KMS-11 (cell line): ENCODE results near the gene OR2L13.

Experiments
- H2AFZ ChIP-seq: fragments of 200-600 bp; sonication (generic); 2 replicates; pipeline ENCODE4 v1.6.1; 2016; ENCODE audit warnings: antibody characterized with exemption, mixed run types, low read depth
- H3K27ac ChIP-seq: fragments of 200-600 bp; sonication (generic); 2 replicates; pipeline ENCODE4 v1.6.1; 2016; ENCODE audit warnings: mild to moderate bottlenecking, mixed run types
- H3K27me3 ChIP-seq: fragments of 200-600 bp; sonication (generic); 2 replicates; pipeline ENCODE4 v1.6.1; 2017; ENCODE audit warnings: mild to moderate bottlenecking, low read depth, mixed run types, moderate library complexity; ENCODE audit not compliant: insufficient read depth
- H3K36me3 ChIP-seq: fragments of 200-600 bp; sonication (generic); 2 replicates; pipeline ENCODE4 v1.6.1; 2017; ENCODE audit warnings: mild to moderate bottlenecking, mixed run types; ENCODE audit not compliant: insufficient read depth
- H3K4me1 ChIP-seq: fragments of 200-600 bp; sonication (generic); 2 replicates; pipeline ENCODE4 v1.6.1; 2016; ENCODE audit warnings: mild to moderate bottlenecking, low read depth, mixed run types; ENCODE audit not compliant: poor library complexity, severe bottlenecking
- H3K4me2 ChIP-seq: fragments of 200-600 bp; sonication (generic); 2 replicates; pipeline ENCODE4 v1.7.0; 2016; ENCODE audit warnings: mild to moderate bottlenecking, mixed run types
- H3K4me3 ChIP-seq: fragments of 200-600 bp; sonication (generic); IDR thresholded peaks from 2 replicates; pipeline ENCODE4 v1.6.1; 2017; ENCODE audit warnings: low read depth, low read length, mixed read lengths; ENCODE audit not compliant: insufficient read depth
- H3K79me2 ChIP-seq: fragments of 200-600 bp; sonication (generic); 2 replicates; pipeline ENCODE4 v1.6.1; 2016; ENCODE audit warnings: low read depth, mixed run types; ENCODE audit not compliant: insufficient read depth
- H3K9ac ChIP-seq: fragments of 200-600 bp; sonication (generic); 2 replicates; pipeline ENCODE4 v1.6.1; 2016; ENCODE audit warnings: mild to moderate bottlenecking, mixed run types
- H4K20me1 ChIP-seq: fragments of 200-600 bp; sonication (generic); 2 replicates; pipeline ENCODE4 v1.6.1; 2016; ENCODE audit warnings: mild to moderate bottlenecking, mixed run types; ENCODE audit not compliant: insufficient read depth
- CTCF ChIP-seq: fragments of 200-600 bp; sonication (generic); conservative IDR thresholded peaks from 2 replicates; pipeline ENCODE4 v1.6.1; 2017; ENCODE audit warnings: low read depth, mild to moderate bottlenecking, antibody characterized with exemption, low read length, moderate library complexity, mixed read lengths

The OR2L13 gene

GRCh38 chr1:248098529-248098928 lies 3.5 kb downstream of the OR2L13 start:
- Histone ChIP-seq H3K27me3 (no peaks in the 10 kb centered on the region), H3K4me1 (no peaks in the 10 kb centered on the region), H3K79me2 (no peaks in the 10 kb centered on the region), H4K20me1 (no peaks in the 10 kb centered on the region), H2AFZ (no peak overlapping the region), H3K4me2 (no peak overlapping the region), H3K4me3 (no peak overlapping the region), H3K27ac (no peak overlapping the region), H3K9ac (no peak overlapping the region), H3K36me3 (no peaks in the 10 kb centered on the region)
- TF ChIP-seq CTCF, result no peak

DNA sequence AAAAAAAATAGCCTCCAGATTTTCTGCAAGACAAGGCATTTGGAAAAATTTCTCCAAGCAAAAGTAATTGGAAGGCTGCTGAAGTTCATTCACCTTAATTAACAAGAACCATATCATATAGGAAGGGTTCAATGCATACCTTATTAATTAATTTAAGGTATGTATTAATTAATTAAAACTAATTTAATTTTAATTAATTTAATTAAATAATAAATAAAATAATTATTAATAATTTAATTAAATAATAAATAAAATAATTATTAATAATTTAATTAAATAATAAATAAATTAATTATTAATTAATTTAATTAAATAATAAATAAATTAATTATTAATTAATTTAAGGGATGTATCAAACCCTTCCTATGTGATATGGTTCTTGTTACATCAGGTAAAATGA lies 7.9 kb downstream of the OR2L13 start:
- TF ChIP-seq CTCF, result no peak
- H3K27me3 ChIP-seq, result no peaks in the 10 kb centered on the region

GRCh38 chr1:248111157-248111556 lies 16.2 kb downstream of the OR2L13 start:
- no peak for TF ChIP-seq CTCF
- Histone ChIP-seq H3K79me2 (no peaks in the 10 kb centered on the region), H3K4me2 (no peak overlapping the region), H2AFZ (no peak overlapping the region), H4K20me1 (no peaks in the 10 kb centered on the region), H3K27ac (no peak overlapping the region), H3K4me3 (no peak overlapping the region), H3K4me1 (no peaks in the 10 kb centered on the region), H3K9ac (no peak overlapping the region), H3K36me3 (no peaks in the 10 kb centered on the region; the same call in 1 of the 2 replicates), H3K27me3 (no peaks in the 10 kb centered on the region)

More for the DNA sequence above, 7.9 kb downstream of the OR2L13 start:
- H4K20me1 ChIP-seq, result no peaks in the 10 kb centered on the region
- H3K27ac ChIP-seq, result no peak overlapping the region
- no peak overlapping the region for H2AFZ ChIP-seq
- H3K4me2 ChIP-seq, result no peak overlapping the region
- H3K79me2 ChIP-seq, result no peaks in the 10 kb centered on the region
- H3K36me3 ChIP-seq, result no peaks in the 10 kb centered on the region
- no peak overlapping the region for H3K9ac ChIP-seq
- no peak overlapping the region for H3K4me3 ChIP-seq
- H3K4me1 ChIP-seq, result no peaks in the 10 kb centered on the region

GRCh38 chr1:248114890-248115289 lies 19.9 kb downstream of the OR2L13 start:
- no peak overlapping the region for H2AFZ ChIP-seq
- no peaks in the 10 kb centered on the region for H3K4me1 ChIP-seq
- no peaks in the 10 kb centered on the region for H4K20me1 ChIP-seq
- H3K9ac ChIP-seq, result no peak overlapping the region
- no peak overlapping the region for H3K4me2 ChIP-seq
- TF ChIP-seq CTCF, result no peak
- no peaks in the 10 kb centered on the region for H3K79me2 ChIP-seq
- no peaks in the 10 kb centered on the region for H3K27me3 ChIP-seq
- H3K4me3 ChIP-seq, result no peak overlapping the region
- no peaks in the 10 kb centered on the region; the same call in 1 of the 2 replicates for H3K36me3 ChIP-seq
- no peak overlapping the region for H3K27ac ChIP-seq
